CD14-positive monocyte (primary cell): ENCODE data around the gene KCNT2. TPM values are rescaled to one million over a fixed set of nuclear protein-coding genes. Genes with fewer than 3 reads are reported as not detected.

Experiments used
- DNase-seq, 3 donors: peaks; one replicate each; pipeline ENCODE4 v3.0.0-alpha.2; 2011 to 2022
- H2AFZ ChIP-seq: 2 replicates; pipeline ENCODE4 v1.6.0; 2012; ENCODE audit warnings: mild to moderate bottlenecking, low read depth, low read length, inconsistent platforms; ENCODE audit not compliant: insufficient read depth, poor library complexity, severe bottlenecking
- H3K27ac ChIP-seq, 2 donors: 1 replicate in 1 of 2; 2 replicates in 1 of 2; pipeline ENCODE4 v1.5.1; 2012 to 2013; ENCODE audit warnings: low read length in 2 of 2, control low read depth in 1 of 2, inconsistent platforms in 1 of 2, low read depth in 1 of 2, mild to moderate bottlenecking in 1 of 2
- H3K27me3 ChIP-seq, 2 donors: one replicate each; pipeline versions ENCODE4 v1.6.0 to v1.6.1; 2011 to 2013; ENCODE audit warnings: low read length in 2 of 2; ENCODE audit not compliant: control insufficient read depth in 2 of 2, insufficient read depth in 2 of 2
- H3K36me3 ChIP-seq, 2 donors: replicated peaks in 1 of 2; 1 replicate in 1 of 2; 2 replicates in 1 of 2; pipeline versions ENCODE4 v1.5.1 to v1.6.1; 2012 to 2013; ENCODE audit warnings: low read length in 2 of 2, control low read depth in 1 of 2, inconsistent platforms in 1 of 2, mild to moderate bottlenecking in 1 of 2; ENCODE audit not compliant: insufficient read depth in 2 of 2, control insufficient read depth in 1 of 2
- H3K4me1 ChIP-seq, 2 donors: 1 replicate in 1 of 2; 2 replicates in 1 of 2; pipeline versions ENCODE4 v1.5.1 to v1.6.1; 2012 to 2013; ENCODE audit warnings: low read length in 2 of 2, control low read depth in 1 of 2, inconsistent platforms in 1 of 2, mild to moderate bottlenecking in 1 of 2, moderate library complexity in 1 of 2; ENCODE audit not compliant: insufficient read depth in 2 of 2, control insufficient read depth in 1 of 2
- H3K4me2 ChIP-seq: replicated peaks from 2 replicates; pipeline ENCODE3; 2012; ENCODE audit warnings: low read length, moderate library complexity, mild to moderate bottlenecking; ENCODE audit not compliant: poor library complexity, severe bottlenecking; ENCODE audit errors: extremely low read depth
- H3K4me3 ChIP-seq, 3 experiments: fragments of 200-600 bp in 1 of 3; sonication (generic) in 1 of 3; replicated peaks in 1 of 3; 1 replicate in 2 of 3; 2 replicates in 1 of 3; pipeline ENCODE4 v1.5.1; 2011 to 2013; ENCODE audit warnings: low read length in 3 of 3, mild to moderate bottlenecking in 3 of 3, control low read depth in 2 of 3, low read depth in 2 of 3, inconsistent platforms in 1 of 3, moderate library complexity in 1 of 3
- H3K79me2 ChIP-seq: 2 replicates; pipeline ENCODE4 v1.6.0; 2012; ENCODE audit warnings: mild to moderate bottlenecking, control low read depth, inconsistent platforms, low read length, moderate library complexity; ENCODE audit not compliant: insufficient read depth
- H3K9ac ChIP-seq: 2 replicates; pipeline ENCODE4 v1.6.0; 2017; ENCODE audit warnings: low read length, mild to moderate bottlenecking; ENCODE audit not compliant: insufficient read depth, poor library complexity, severe bottlenecking
- H3K9me3 ChIP-seq, 2 donors: replicated peaks in 1 of 2; 1 replicate in 1 of 2; 2 replicates in 1 of 2; pipeline versions ENCODE4 v1.5.1 to v1.6.1; 2012 to 2013; ENCODE audit warnings: low read length in 2 of 2, control low read depth in 1 of 2; ENCODE audit not compliant: control insufficient read depth in 1 of 2, insufficient read depth in 1 of 2
- H4K20me1 ChIP-seq: 2 replicates; pipeline ENCODE4 v1.6.0; 2012; ENCODE audit warnings: mild to moderate bottlenecking, low read length, control low read depth, moderate library complexity; ENCODE audit not compliant: insufficient read depth
- H3K27ac Mint-ChIP-seq, 7 donors: one replicate each; pipeline ENCODE4 v1.8.0; 2020; ENCODE audit warnings: mild to moderate bottlenecking in 7 of 7, mixed read lengths in 7 of 7, moderate library complexity in 6 of 7, inconsistent platforms in 2 of 7
- H3K27me3 Mint-ChIP-seq, 3 donors: one replicate each; pipeline ENCODE4 v1.8.0; 2021 to 2022; ENCODE audit warnings: low read depth in 3 of 3, mild to moderate bottlenecking in 3 of 3, mixed read lengths in 3 of 3, moderate library complexity in 3 of 3, inconsistent platforms in 1 of 3
- H3K36me3 Mint-ChIP-seq, 2 donors: one replicate each; pipeline ENCODE4 v1.8.0; 2020; ENCODE audit warnings: mixed read lengths in 2 of 2, inconsistent platforms in 1 of 2, mild to moderate bottlenecking in 1 of 2
- H3K4me1 Mint-ChIP-seq: one replicate; pipeline ENCODE4 v1.8.0; 2020; ENCODE audit warnings: mild to moderate bottlenecking, mixed read lengths
- H3K4me3 Mint-ChIP-seq, 2 donors: one replicate each; pipeline ENCODE4 v1.8.0; 2020; ENCODE audit warnings: mild to moderate bottlenecking in 2 of 2, mixed read lengths in 2 of 2, moderate library complexity in 1 of 2
- H3K9me3 Mint-ChIP-seq, 7 donors: one replicate each; pipeline ENCODE4 v1.8.0; 2020 to 2022; ENCODE audit warnings: mixed read lengths in 7 of 7, mild to moderate bottlenecking in 6 of 7, moderate library complexity in 6 of 7, inconsistent platforms in 2 of 7
- CTCF ChIP-seq: fragments of 200-600 bp; IDR thresholded peaks from one replicate; pipeline ENCODE4 v1.8.0; 2022; ENCODE audit warnings: antibody characterized with exemption, mild to moderate bottlenecking
- WGBS: methylation state at CpG from one replicate; pipeline ENCODE4 v1.1.5; 2013; ENCODE audit warnings: missing lambda C conversion rate; ENCODE audit not compliant: insufficient coverage; 5-methylcytosine and 5-hydroxymethylcytosine counted together
- intact Hi-C, 2 donors: fragments of 100-400 bp; cut with micrococcal nuclease; formaldehyde crosslinking; loops; one replicate each; pipeline versions ENCODE4 v1.15.0 to v1.15.1; 2023
- polyA plus RNA-seq, 3 donors: library from polyadenylated mRNA; depleted of rRNA in 1 of 3; unstranded in 2 of 3; stranded (reverse) in 1 of 3; fragments of 300-500 nt in 2 of 3; fragments of >200 nt in 1 of 3; fragmentation: Illumina TruSeq in 2 of 3; gene quantifications; 1 replicate in 2 of 3; 2 replicates in 1 of 3; pipeline ENCODE4 v1.2.3, GENCODE V29; 2012 to 2021

KCNT2 gene
- polyA plus RNA-seq, 3 donors = not detected

- WGBS = 33% methylated on average over 3 of the region's 10 CpGs
- Mint-ChIP-seq H3K9me3 (peaks cover 2 to 10% (median 4%) of the 10 kb centered on the region in 7 donors), H3K27me3 (peaks cover 26 to 32% (median 29%) of the 10 kb centered on the region in 3 donors), H3K4me1 (peaks cover 10% of the 10 kb centered on the region), H3K27ac (no peak overlapping the region), H3K4me3 (peak overlapping the region in 1 of 2 donors; percentile 85), H3K36me3 (no peaks in the 10 kb centered on the region)
- no peak for DNase-seq
- Histone ChIP-seq H3K79me2 (no peaks in the 10 kb centered on the region), H3K9me3 (peaks cover 0 to 15% of the 10 kb centered on the region in 2 donors), H2AFZ (no peak overlapping the region), H4K20me1 (no peaks in the 10 kb centered on the region), H3K27me3 (peaks cover 18 to 31% of the 10 kb centered on the region in 2 donors), H3K4me3 (no peak overlapping the region), H3K4me2 (no peak overlapping the region), H3K27ac (no peak overlapping the region), H3K9ac (no peak overlapping the region), H3K36me3 (no peaks in the 10 kb centered on the region), H3K4me1 (peaks cover 3 to 10% of the 10 kb centered on the region in 2 donors)
- TF ChIP-seq CTCF = no peak
- intact Hi-C loops = no loop called here
Observed at GRCh38 chr1:196609370-196609737, 1.1 kb upstream of the KCNT2 start.

GRCh38 chr1:196607981-196608380, 259 bp downstream of the KCNT2 start:
- H3K36me3 ChIP-seq = no peaks in the 10 kb centered on the region

More at GRCh38 chr1:196607981-196608380, 259 bp downstream of the KCNT2 start:
- H3K9me3 ChIP-seq = peaks cover 0 to 15% of the 10 kb centered on the region in 2 donors
- peaks cover 3 to 10% of the 10 kb centered on the region in 2 donors for H3K4me1 ChIP-seq
- Mint-ChIP-seq H3K27me3 (peaks cover 26 to 32% (median 29%) of the 10 kb centered on the region in 3 donors), H3K27ac (no peak overlapping the region), H3K36me3 (no peaks in the 10 kb centered on the region), H3K4me3 (peak overlapping the region; percentile 4 to 85), H3K4me1 (peaks cover 10% of the 10 kb centered on the region), H3K9me3 (peaks cover 1 to 10% (median 3%) of the 10 kb centered on the region in 7 donors)
- H3K9ac ChIP-seq = peak overlapping the region; percentile 1
- DNase-seq = no peak
- WGBS = 0% methylated on average over 5 of the region's 8 CpGs
- H3K79me2 ChIP-seq = no peaks in the 10 kb centered on the region
- peak overlapping the region; percentile 46 for H3K4me2 ChIP-seq
- intact Hi-C loops = no loop called here
- H3K27ac ChIP-seq = no peak overlapping the region
- H4K20me1 ChIP-seq = no peaks in the 10 kb centered on the region
- peaks cover 18 to 31% of the 10 kb centered on the region in 2 donors for H3K27me3 ChIP-seq
- H3K4me3 ChIP-seq = peak overlapping the region in 1 of 3 experiments; percentile 44
- H2AFZ ChIP-seq = peak overlapping the region; percentile 51
- TF ChIP-seq CTCF = no peak
